SJCRH30 (cell line): ENCODE results near the gene OCA2. TPM values are rescaled to one million over a fixed set of nuclear protein-coding genes. Genes with fewer than 3 reads are reported as not detected.

Source experiments
- DNase-seq, 2 experiments: peaks; one replicate each; pipeline ENCODE4 v3.0.0-alpha.2; 2015 to 2020
- H3K27ac ChIP-seq: fragments of 250-450 bp; sonication (Bioruptor Pico); 2 replicates; pipeline ENCODE4 v1.5.1; 2020; ENCODE audit warnings: mild to moderate bottlenecking, moderate library complexity
- H3K27me3 ChIP-seq: fragments of 250-450 bp; sonication (Bioruptor Pico); 2 replicates; pipeline ENCODE4 v1.5.1; 2020; ENCODE audit warnings: mild to moderate bottlenecking, moderate library complexity
- H3K36me3 ChIP-seq: fragments of 250-450 bp; sonication (Bioruptor Pico); 2 replicates; pipeline ENCODE4 v1.5.1; 2020; ENCODE audit warnings: mild to moderate bottlenecking, moderate library complexity
- H3K4me1 ChIP-seq: fragments of 250-450 bp; sonication (Bioruptor Pico); 2 replicates; pipeline ENCODE4 v1.5.1; 2020; ENCODE audit warnings: mild to moderate bottlenecking, moderate library complexity
- H3K4me3 ChIP-seq: fragments of 250-450 bp; sonication (Bioruptor Pico); 2 replicates; pipeline ENCODE4 v1.5.1; 2020; ENCODE audit warnings: mild to moderate bottlenecking, moderate library complexity
- H3K9me3 ChIP-seq: fragments of 250-450 bp; sonication (Bioruptor Pico); replicated peaks from 2 replicates; pipeline ENCODE4 v1.5.1; 2020; ENCODE audit warnings: mild to moderate bottlenecking, moderate library complexity
- total RNA-seq: library from RNA; depleted of rRNA; stranded (reverse); fragments of >200 nt; shearing (Covaris generic); gene quantifications from 2 replicates; pipeline ENCODE4 v1.2.3, GENCODE V29; 2014

The OCA2 gene
- total RNA-seq, 1 experiment from 2014 or later, result not detected

DNA sequence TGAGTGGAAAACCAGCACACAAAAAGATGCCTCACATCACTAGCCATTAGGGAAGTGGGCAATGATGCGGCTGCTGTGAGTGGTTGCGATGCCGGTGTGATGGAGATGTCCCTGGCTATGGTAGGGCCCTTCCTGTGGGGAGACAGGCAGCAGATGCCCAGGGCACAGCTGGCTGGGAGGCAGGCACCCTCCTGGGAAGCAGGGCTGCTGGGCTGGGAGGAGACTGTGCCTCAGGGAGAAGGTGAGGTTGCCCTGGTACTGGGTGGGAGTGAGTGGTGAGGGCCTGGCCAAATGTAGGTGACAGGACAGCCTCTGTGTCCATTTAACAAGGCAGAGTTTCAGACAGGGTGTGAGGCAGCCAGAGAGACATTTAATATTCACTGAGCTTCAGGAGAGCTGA, 335.6 kb downstream of the OCA2 start:
- no peak for DNase-seq
- H3K36me3 ChIP-seq, result no peaks in the 10 kb centered on the region

DNA sequence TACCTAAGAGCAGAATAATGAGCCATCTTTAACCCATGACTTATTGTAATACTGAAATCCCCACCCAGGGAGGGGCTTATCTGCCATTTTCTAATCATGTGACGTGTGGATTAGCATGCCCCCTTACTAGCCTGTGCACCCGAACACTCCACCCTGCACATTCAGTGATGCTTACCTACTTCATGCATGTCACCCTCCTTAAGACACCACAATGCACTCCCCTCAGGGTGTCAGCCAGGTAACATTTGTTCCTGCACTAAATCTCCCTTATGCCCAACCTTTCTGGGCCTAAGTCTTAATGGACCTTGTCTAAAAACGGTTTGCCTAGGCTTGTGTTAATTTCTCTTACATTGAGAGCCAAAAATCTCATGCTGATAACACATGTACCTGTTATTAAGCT, 336.6 kb downstream of the OCA2 start:
- no peak for DNase-seq
- H3K27me3 ChIP-seq, result no peaks in the 10 kb centered on the region
- no peaks in the 10 kb centered on the region for H3K36me3 ChIP-seq
- no peaks in the 10 kb centered on the region for H3K9me3 ChIP-seq
- H3K27ac ChIP-seq, result no peak overlapping the region
- no peaks in the 10 kb centered on the region for H3K4me1 ChIP-seq
- H3K4me3 ChIP-seq, result no peak overlapping the region

More for the DNA sequence above, 335.6 kb downstream of the OCA2 start:
- H3K27me3 ChIP-seq, result no peaks in the 10 kb centered on the region
- H3K4me3 ChIP-seq, result no peak overlapping the region
- no peaks in the 10 kb centered on the region for H3K4me1 ChIP-seq
- H3K27ac ChIP-seq, result no peak overlapping the region
- H3K9me3 ChIP-seq, result no peaks in the 10 kb centered on the region

DNA sequence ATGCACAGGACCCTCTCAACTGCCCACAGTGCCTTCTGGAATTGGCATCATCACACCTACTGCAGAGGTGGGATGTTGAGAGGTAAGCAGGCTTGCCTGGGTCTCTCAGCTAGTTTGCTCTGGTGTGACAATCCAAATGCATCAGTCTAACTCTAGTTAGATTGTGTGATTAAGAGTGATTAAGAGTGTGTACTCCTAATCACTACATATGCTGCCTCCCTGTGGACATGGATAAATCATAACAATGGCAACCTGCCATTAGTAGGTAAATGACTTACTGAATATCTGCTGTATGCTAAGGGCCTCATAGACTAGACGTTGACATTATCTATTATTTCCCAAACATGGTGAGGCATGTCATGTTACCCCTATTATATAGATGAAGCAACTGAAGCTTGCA, 342.1 kb downstream of the OCA2 start:
- DNase-seq, result no peak
- Histone ChIP-seq H3K36me3 (no peaks in the 10 kb centered on the region), H3K4me3 (no peak overlapping the region), H3K4me1 (no peaks in the 10 kb centered on the region), H3K27me3 (0 out of 2 replicates have a peak, but pooled peaks cover 4% of the 10 kb centered on the region), H3K27ac (no peak overlapping the region), H3K9me3 (no peaks in the 10 kb centered on the region)

DNA sequence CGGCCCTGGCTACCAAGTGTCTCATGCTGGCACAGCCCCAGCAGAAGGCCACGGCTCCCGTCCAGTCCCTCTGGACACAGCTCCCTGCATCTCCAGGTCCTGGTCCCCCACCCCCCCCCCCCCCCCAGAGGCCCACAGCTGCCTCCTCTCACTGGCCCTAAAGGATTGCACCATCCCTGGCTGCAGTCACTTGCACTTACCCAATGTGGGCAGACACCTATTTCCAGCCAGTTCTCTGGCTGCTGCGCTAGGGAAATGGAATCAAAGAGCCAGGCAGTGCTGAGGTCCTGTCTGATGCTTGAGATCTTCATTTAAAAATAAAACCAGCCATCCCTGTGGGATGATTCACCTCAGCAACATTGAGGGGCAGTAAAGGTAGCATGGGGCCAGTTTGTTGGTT, 346.4 kb downstream of the OCA2 start:
- Histone ChIP-seq H3K27me3 (0 out of 2 replicates have a peak, but pooled peaks cover 6% of the 10 kb centered on the region), H3K4me3 (no peak overlapping the region), H3K4me1 (no peaks in the 10 kb centered on the region), H3K9me3 (no peaks in the 10 kb centered on the region), H3K36me3 (no peaks in the 10 kb centered on the region), H3K27ac (no peak overlapping the region)
- DNase-seq, result no peak

DNA sequence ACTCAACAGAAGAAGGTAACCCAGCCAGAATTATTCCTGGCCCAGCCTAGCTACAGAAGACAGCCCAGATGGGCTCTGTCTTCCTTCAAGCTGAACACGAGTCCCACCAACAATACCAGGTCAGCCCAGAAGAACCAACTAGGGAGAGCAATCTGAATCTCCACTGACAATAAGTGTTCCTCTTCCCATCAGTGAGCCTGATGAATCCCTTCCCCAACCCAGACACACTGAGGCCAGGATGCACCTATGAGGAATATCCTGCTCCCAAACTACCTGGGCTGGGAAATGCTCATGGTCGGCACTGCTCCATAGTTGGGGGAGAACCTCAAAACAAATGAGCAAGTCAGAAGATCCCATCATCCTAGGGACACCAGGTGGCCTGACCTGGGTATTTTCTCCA, 351.1 kb downstream of the OCA2 start:
- no peaks in the 10 kb centered on the region for H3K4me1 ChIP-seq
- no peaks in the 10 kb centered on the region for H3K9me3 ChIP-seq
- no peaks in the 10 kb centered on the region for H3K36me3 ChIP-seq
- DNase-seq, result no peak
- 0 out of 2 replicates have a peak, but pooled peaks cover 2% of the 10 kb centered on the region for H3K27me3 ChIP-seq
- H3K4me3 ChIP-seq, result no peak overlapping the region
- H3K27ac ChIP-seq, result no peak overlapping the region

DNA sequence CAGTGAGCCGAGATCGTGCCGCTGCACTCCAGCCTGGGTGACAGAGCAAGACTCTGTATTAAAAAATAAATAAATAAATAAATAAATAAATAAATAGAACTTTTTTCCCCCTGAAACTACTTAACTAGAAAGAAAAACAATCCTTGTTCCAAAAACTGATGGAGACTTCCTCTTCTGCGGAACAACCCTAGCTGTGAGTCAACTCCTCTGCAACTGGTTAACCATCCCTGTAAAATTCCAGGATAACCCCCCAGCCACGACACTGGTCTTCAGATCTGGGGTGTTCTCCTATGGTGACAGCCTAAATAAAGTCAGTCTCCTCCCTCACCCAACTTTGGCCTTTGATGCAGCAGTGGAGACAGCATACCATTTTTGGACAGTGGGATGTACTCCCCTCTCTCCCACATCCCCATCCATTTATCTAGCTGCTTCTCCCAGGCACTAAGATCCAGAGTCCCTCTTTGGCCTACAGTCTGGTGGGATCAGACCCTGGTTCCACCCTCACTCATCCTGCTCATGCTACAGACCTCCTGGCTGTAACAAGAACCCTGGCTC, 352.6 kb downstream of the OCA2 start:
- DNase-seq, result no peak
- Histone ChIP-seq H3K27ac (no peak overlapping the region), H3K27me3 (0 out of 2 replicates have a peak, but pooled peaks cover 2% of the 10 kb centered on the region), H3K4me1 (no peaks in the 10 kb centered on the region), H3K9me3 (no peaks in the 10 kb centered on the region), H3K36me3 (no peaks in the 10 kb centered on the region), H3K4me3 (no peak overlapping the region)

DNA sequence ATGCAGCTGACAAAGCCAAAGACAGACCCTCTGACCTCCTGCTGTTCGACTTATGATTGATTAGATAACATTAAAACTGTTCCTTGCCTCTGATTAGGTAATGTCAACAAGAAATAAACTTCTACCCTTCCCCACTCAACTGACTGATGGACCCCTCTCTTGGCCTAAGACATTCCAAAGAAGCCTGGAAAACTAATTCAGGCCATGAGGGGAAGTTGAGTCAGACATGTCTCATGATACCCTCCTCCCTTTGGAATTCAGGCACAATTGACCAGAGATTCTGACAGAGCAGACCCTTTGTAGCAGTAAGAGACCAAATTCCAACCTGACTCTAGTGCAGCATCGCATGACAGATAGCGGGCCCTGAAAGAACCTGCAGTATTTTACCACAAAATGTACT, 354.5 kb downstream of the OCA2 start:
- Histone ChIP-seq H3K27ac (no peak overlapping the region), H3K27me3 (no peaks in the 10 kb centered on the region; the same call in 1 of the 2 replicates), H3K4me3 (no peak overlapping the region), H3K9me3 (no peaks in the 10 kb centered on the region), H3K4me1 (no peaks in the 10 kb centered on the region), H3K36me3 (no peaks in the 10 kb centered on the region)
- DNase-seq, result no peak

DNA sequence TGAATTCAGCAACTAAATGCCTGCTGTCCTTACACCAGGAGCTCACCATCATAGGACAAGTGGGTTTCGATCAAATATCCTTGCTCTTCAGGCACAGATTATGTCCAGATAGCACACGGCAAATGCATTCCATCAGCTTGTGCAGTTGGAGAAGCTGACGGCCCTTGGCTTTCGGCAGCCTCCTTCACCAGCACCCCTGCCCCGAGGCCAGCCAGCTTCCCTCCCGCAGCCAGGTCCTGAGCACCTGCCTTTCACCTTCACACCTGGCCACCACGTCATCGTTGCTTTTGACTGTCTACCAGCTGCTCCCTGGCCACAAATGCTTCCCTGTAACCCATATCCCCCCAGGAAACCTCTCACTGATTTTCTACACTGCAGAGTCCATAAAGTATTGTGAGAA, 355.5 kb downstream of the OCA2 start:
- Histone ChIP-seq H3K4me3 (no peak overlapping the region), H3K4me1 (no peaks in the 10 kb centered on the region), H3K27me3 (no peaks in the 10 kb centered on the region; the same call in 1 of the 2 replicates), H3K27ac (no peak overlapping the region), H3K36me3 (no peaks in the 10 kb centered on the region), H3K9me3 (no peaks in the 10 kb centered on the region)
- DNase-seq, result no peak

DNA sequence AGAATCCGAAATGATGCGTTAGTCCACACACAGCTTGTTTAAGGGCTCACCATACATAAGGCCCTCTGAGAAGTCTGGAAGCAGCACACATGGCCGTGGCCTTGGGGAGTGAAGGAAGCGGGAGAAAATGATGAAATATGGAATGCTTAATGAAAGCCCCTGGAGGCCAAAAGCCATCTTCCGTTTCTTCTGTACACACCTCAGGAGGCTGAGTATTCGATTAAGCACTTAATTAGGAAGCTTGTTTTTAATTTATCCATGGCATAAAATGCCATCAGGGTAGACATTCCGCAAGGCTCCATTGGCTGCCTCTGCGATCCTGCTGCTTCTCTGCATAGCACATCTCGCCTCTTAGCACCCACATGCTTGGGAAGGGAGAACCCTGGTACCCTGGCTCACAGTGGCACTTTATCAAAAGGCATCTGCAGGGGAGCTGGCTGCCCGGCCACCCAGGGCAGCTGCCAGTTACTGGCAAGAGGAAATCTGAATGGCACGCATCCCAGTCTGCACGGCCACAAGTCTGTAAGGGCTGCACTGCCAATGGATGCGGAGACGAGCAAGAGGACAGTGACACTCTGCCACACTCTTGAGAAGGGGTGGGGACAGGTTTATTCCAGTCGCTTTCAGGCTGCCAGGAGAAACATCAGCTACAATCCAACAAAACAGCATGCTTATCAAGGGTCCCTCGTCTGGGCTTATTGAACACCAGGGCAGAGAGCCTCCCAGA, 356.2 kb downstream of the OCA2 start:
- DNase-seq, result no peak
- Histone ChIP-seq H3K27me3 (no peaks in the 10 kb centered on the region; the same call in 1 of the 2 replicates), H3K4me1 (no peaks in the 10 kb centered on the region), H3K27ac (no peak overlapping the region), H3K9me3 (no peaks in the 10 kb centered on the region), H3K36me3 (no peaks in the 10 kb centered on the region), H3K4me3 (no peak overlapping the region)

DNA sequence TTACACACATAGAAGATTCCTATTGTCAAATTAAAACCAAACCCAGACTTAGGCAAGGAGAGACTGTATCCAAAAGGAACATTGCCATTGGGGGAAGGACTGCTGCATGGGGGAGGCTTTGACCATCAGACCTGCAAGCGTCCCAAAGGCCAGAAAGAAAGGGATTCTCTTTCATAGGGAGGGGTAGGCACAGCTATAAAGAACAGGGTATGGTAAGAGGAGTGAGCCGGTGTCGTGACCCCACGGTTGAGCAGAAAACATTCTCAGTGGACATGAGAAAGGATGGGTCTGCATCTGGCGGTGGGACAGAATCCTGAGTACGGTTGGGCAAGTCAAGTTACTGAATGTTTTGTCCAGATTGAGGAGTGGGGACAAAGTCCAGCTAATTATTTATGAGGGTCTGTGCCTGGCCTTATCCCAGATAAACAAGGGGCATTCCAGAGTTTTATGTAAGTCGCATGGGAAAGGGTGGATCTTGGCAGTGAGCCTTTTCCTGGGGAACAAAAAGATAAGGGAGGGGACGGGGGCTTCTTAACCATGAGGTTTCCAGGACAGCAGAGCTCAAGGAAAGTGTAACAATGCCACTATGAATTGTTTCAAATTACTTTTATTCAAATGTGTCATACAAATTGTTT, 357.8 kb downstream of the OCA2 start:
- Histone ChIP-seq H3K36me3 (no peaks in the 10 kb centered on the region), H3K27ac (no peak overlapping the region), H3K4me3 (no peak overlapping the region), H3K9me3 (no peaks in the 10 kb centered on the region), H3K4me1 (no peaks in the 10 kb centered on the region), H3K27me3 (no peaks in the 10 kb centered on the region; the same call in 1 of the 2 replicates)
- DNase-seq, result no peak

DNA sequence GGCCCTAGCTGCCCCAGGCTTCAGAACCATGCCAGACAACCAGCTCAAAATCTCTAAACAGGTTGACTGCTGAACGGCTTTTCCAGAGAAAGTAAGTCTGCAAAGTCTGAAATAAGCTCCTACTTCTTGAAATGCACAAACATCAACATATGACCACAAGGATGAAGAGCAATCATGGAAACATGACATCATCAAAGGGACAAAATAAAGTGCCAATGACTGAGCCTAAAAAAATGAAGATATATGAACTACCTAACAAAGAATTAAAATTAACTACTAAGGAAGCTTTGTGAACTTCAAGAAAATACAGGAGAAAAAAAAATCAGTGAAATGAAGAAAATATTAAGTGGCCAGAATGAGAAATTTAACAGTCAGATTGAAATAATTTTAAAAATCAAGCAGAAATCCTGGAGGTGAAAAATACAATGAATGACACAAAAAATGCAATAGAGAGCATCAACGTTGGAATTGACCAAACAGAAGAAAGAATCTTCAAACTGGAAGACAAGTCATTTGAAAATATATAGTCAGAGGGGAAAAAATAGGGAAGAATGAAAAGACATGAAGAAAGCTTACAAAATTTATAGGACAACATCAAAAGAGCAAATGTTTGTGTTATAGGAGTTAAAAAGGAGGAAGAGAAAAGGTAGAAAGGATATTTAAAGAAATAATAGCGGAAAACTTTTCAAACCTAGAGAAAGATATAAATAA, 364.2 kb downstream of the OCA2 start:
- no peaks in the 10 kb centered on the region for H3K9me3 ChIP-seq
- no peak overlapping the region for H3K4me3 ChIP-seq
- H3K27me3 ChIP-seq, result no peaks in the 10 kb centered on the region; the same call in 1 of the 2 replicates
- H3K4me1 ChIP-seq, result no peaks in the 10 kb centered on the region
- DNase-seq, result no peak
- no peak overlapping the region for H3K27ac ChIP-seq
- H3K36me3 ChIP-seq, result no peaks in the 10 kb centered on the region

DNA sequence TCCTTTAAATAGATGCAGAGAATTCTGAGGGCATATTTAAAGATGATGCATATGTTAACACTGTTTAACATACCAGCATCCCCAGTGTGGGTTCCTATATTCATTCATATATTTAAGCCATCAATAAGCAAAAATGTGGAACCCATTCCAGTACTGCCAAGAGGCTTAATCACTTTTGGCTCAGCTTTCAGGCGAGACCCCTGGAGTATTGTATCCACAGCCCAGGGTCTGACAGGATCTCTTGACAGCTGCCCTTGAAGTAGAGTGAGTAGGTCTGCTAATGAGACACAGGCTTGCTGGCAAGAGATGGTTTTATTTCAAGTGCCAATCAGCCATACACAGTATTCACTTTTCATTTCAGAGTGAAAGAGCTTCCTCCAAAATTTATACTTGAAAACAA, 367.3 kb downstream of the OCA2 start:
- no peaks in the 10 kb centered on the region for H3K36me3 ChIP-seq
- no peaks in the 10 kb centered on the region for H3K4me1 ChIP-seq
- H3K9me3 ChIP-seq, result no peaks in the 10 kb centered on the region
- H3K4me3 ChIP-seq, result no peak overlapping the region
- H3K27me3 ChIP-seq, result no peaks in the 10 kb centered on the region
- DNase-seq, result no peak
- no peak overlapping the region for H3K27ac ChIP-seq

DNA sequence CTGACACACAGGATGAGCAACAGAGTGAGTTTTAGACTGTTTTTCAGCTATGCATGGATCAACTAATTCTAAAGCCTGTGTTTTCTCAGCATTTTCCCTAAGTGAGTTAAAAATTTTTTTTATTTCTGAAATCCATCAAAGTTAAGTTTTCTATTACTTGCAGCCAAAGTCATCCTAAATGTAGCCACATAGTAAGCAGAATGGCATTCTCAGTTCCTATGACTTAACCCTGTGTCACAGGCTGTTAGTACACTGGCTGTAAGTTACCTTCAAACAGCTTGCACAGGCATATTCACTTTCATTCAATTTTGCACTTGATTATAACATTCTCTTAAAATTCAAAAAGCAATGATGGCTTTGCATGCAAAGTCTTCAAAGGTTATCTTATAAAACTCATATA, 368.2 kb downstream of the OCA2 start:
- DNase-seq, result no peak

DNA sequence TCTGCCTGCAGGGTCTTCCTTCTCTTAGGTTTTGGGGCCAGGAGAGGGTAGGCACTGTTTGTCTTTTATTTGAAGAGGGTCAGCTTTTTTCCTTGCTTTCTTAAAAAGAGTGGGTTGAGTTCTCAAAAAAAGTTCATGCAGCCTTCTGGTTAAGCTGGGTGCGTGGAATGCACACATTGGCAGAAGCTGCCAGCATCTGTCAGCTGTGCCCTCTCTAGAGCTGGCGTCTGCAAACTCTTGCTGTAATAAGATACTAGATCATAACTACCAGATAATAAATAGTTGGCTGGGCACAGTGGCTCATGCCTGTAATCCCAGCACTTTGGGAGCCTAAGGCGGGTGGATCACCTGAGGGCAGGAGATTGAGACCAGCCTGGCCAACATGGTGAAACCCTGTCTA, 373.4 kb downstream of the OCA2 start:
- no peak for DNase-seq
- Histone ChIP-seq H3K4me1 (no peaks in the 10 kb centered on the region), H3K9me3 (no peaks in the 10 kb centered on the region), H3K27me3 (no peaks in the 10 kb centered on the region), H3K4me3 (no peak overlapping the region), H3K36me3 (no peaks in the 10 kb centered on the region), H3K27ac (no peak overlapping the region)

More for the DNA sequence above, 368.2 kb downstream of the OCA2 start:
- Histone ChIP-seq H3K4me3 (no peak overlapping the region), H3K36me3 (no peaks in the 10 kb centered on the region), H3K27me3 (no peaks in the 10 kb centered on the region), H3K27ac (no peak overlapping the region), H3K9me3 (no peaks in the 10 kb centered on the region), H3K4me1 (no peaks in the 10 kb centered on the region)

DNA sequence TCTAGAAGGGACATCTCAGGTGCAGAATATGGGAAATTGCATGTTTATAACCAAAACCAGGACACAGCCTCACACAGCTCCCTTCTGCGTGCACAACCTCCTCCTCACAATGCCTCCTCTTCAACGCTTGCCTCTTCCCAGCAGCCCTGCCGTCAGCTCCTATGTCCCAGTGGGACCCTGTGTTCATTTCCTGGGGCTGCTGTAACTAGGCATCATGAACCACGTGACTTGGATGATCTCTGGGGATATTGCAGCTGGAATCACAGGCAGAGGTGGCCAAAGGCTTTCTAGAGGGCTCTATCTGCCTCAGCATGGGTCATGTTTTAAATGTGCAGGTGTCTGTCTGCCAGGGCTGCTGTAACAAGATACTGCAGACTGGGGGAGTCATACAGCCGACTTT, 375.3 kb downstream of the OCA2 start:
- H3K4me3 ChIP-seq, result no peak overlapping the region
- no peaks in the 10 kb centered on the region for H3K36me3 ChIP-seq
- no peak overlapping the region for H3K27ac ChIP-seq
- H3K27me3 ChIP-seq, result no peaks in the 10 kb centered on the region
- H3K9me3 ChIP-seq, result no peaks in the 10 kb centered on the region
- no peaks in the 10 kb centered on the region for H3K4me1 ChIP-seq
- DNase-seq, result no peak
